Testis (tissue), 2 donors: ENCODE results near the gene UTP4.

Experiments
- POLR2A ChIP-seq: fragments of 450-650 bp; IDR thresholded peaks from one replicate; pipeline ENCODE4 v1.6.1; 2017; ENCODE audit warnings: antibody characterized with exemption, mild to moderate bottlenecking, moderate library complexity
- TF ChIP-seq, protein P1 (sequence below), 3 experiments: fragments of 450-650 bp in 2 of 3; fragments of 200-600 bp in 1 of 3; sonication (generic) in 1 of 3; IDR thresholded peaks; one replicate each; pipeline ENCODE4 v1.5.1; 2016 to 2019; ENCODE audit warnings: antibody characterized with exemption in 3 of 3, mild to moderate bottlenecking in 2 of 3, moderate library complexity in 1 of 3

DNA sequence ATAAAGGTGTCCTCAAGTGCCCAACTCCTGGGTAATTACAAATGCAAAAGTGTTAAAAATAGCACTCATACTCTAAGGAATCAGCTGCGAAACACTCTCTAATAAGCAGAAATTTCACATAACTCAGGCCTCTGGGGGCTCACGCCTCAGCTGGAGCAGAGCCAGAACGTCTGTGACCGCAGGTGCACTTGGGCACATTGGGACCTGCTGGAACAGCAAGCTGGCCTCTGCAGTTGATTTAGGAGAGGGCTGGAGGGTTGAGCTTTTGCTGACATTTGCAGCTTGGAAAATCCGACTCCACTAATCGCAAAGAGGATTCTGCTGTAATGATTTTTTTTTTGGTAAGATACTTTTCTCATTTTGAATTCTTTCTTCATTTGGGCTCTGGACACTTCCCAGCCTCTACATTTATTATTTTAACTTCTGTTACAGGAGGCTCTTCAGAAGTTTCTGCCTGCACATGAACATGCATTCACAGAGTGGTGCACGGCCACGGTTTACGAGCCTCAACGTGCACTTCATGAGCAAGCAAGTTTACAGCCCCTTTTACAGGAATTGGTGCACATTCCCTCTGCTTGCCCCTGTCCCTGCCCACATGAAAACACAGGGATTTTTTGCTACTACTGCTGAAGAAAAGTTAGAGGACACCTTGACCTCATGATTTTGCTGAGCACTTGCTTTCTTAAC lies 50.4 kb downstream of the UTP4 start:
- TF ChIP-seq, protein P1, sequence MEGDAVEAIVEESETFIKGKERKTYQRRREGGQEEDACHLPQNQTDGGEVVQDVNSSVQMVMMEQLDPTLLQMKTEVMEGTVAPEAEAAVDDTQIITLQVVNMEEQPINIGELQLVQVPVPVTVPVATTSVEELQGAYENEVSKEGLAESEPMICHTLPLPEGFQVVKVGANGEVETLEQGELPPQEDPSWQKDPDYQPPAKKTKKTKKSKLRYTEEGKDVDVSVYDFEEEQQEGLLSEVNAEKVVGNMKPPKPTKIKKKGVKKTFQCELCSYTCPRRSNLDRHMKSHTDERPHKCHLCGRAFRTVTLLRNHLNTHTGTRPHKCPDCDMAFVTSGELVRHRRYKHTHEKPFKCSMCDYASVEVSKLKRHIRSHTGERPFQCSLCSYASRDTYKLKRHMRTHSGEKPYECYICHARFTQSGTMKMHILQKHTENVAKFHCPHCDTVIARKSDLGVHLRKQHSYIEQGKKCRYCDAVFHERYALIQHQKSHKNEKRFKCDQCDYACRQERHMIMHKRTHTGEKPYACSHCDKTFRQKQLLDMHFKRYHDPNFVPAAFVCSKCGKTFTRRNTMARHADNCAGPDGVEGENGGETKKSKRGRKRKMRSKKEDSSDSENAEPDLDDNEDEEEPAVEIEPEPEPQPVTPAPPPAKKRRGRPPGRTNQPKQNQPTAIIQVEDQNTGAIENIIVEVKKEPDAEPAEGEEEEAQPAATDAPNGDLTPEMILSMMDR (IDR thresholded peaks at IDR 0.05): no peak
- no peak for TF ChIP-seq POLR2A
